NCI-H345 treated with DMSO at 0.1 percent for 48 hours (cell line): ENCODE results near the gene CUEDC2.
"Not testable (repeated sequence)": the region's sequence is repeated elsewhere in the genome, so short reads cannot be mapped to it uniquely, and the experiment has no call there.

Source experiments
- DNase-seq: peaks from one replicate; lab custom pipeline; 2025; ENCODE audit not compliant: unreplicated experiment; lab: John Stamatoyannopoulos, UW

Gene CUEDC2

GRCh38 chr10:102454662-102455487 is 22.5 kb upstream of the CUEDC2 start:
- DNase-seq = not testable (repeated sequence)

- DNase-seq = no peak
Observed at GRCh38 chr10:102453502-102453901, 21.1 kb upstream of the CUEDC2 start.

GRCh38 chr10:102452672-102453340 is 20.4 kb upstream of the CUEDC2 start:
- DNase-seq = no peak

- DNase-seq = no peak
Observed at GRCh38 chr10:102451105-102451969, 19.0 kb upstream of the CUEDC2 start, which contains the start of gene C10orf95. Gene C10orf95 (minus strand): TSS chr10:102451543. CDS start chr10:102451093, 450 bp downstream.

- DNase-seq = peak; percentile 63
Observed at GRCh38 chr10:102450374-102451104, 18.2 kb upstream of the CUEDC2 start.

GRCh38 chr10:102450124-102450373 is 17.7 kb upstream of the CUEDC2 start:
- no peak for DNase-seq

- DNase-seq = peak; percentile 53
Observed at GRCh38 chr10:102449321-102450123, 17.1 kb upstream of the CUEDC2 start.

GRCh38 chr10:102444851-102445250 is 12.5 kb upstream of the CUEDC2 start:
- no peak for DNase-seq

- DNase-seq = no peak
Observed at GRCh38 chr10:102438374-102438773, 6.0 kb upstream of the CUEDC2 start.

- DNase-seq = no peak
Observed at GRCh38 chr10:102437515-102437914, 5.1 kb upstream of the CUEDC2 start.

- no peak for DNase-seq
Observed at GRCh38 chr10:102436312-102436711, 3.9 kb upstream of the CUEDC2 start.

GRCh38 chr10:102435529-102436233 is 3.3 kb upstream of the CUEDC2 start:
- no peak for DNase-seq

GRCh38 chr10:102435133-102435497 is 2.7 kb upstream of the CUEDC2 start:
- no peak for DNase-seq

GRCh38 chr10:102434394-102435132 is 2.2 kb upstream of the CUEDC2 start:
- DNase-seq = no peak

- DNase-seq = no peak
Observed at GRCh38 chr10:102433619-102434046, 1.3 kb upstream of the CUEDC2 start.

- DNase-seq = no peak
Observed at GRCh38 chr10:102431452-102432124, 786 bp downstream of the CUEDC2 start.

GRCh38 chr10:102429468-102429867 is 2.9 kb downstream of the CUEDC2 start:
- no peak for DNase-seq

- no peak for DNase-seq
Observed at GRCh38 chr10:102426803-102427287, 5.5 kb downstream of the CUEDC2 start.
